Embryonic facial prominence (tissue), 1 donor: ENCODE results near the gene ARHGAP22.

Experiments used
- DNase-seq: peaks from one replicate; pipeline ENCODE4 v3.0.0-alpha.2; 2016; ENCODE audit errors: extremely low spot score

The ARHGAP22 gene

DNA sequence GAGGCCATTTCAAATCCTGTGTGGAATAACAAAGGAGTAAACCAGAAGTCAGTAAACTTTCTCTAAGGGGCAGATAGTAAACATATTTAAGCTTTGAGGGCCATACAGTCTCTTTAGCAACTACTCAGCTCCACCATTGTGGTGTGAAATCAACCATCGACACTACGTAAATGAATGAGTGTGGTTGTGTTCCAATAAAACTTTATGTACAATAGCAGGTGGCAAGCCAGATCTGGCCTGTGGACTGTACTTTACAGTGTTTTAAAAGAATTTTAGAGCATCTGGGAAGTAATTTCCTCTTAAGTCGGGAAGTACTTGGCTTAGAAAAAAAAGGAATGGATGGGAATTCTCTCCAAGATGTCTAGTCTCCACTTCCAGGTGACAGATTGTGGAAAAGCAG is 71.3 kb downstream of the ARHGAP22 start:
- DNase-seq, result no peak

DNA sequence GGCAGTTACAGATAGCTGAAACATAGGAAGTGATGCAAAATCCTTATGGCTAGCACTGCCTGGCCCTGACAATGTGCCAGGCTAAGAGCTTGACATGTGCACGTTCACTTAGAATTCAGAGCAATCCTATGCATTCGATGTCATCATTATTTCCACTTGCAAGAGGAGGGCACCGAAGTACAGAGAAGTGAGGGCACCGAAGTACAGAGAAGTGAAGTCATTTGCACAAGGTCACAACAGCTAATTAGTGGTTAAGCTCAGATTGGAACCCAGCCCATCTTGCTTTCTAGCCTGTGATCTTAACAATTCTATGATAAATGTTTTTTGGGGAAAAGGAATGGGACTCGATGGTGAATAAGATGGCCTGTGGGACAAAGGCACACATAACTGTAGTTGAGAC is 73.4 kb downstream of the ARHGAP22 start:
- no peak for DNase-seq

DNA sequence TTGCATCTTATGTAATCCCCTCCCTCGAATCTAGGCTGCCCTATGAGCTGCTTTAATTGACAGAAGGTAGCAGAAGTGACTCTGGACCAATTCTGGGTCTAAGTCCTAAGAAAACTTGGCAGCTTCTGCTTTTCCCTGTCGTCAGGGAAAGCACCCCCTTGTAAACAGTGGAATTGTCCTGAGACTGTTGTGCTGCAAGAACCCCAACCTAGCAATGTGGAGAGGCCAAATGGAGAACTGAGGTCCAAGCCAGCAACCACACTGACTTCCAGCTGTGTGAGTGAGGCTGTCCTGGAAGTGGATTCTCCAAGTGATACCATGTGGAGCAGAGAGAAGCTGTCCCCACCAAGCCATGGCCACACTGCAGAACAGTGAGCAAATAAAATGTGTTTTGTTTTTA is 75.5 kb downstream of the ARHGAP22 start:
- no peak for DNase-seq

DNA sequence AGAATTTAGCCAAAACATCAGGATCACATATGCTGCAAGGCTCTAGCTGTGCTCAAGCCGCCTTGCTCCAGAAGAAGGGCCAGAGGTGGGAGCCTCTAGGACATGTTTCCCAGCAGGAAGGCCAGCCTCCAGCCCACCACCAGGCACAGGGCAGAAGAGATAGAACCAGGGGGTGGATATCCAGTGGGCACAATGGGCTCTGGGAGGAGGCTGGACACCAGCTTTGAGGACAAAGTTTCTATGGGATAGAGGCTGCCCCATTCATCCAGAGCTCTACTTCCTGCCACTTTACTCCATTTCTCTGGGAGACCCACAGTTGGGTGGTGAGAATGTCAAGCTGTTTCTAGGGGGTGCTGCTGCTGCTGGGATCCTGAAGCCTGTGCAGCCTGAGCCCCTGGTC is 77.1 kb downstream of the ARHGAP22 start:
- no peak for DNase-seq

DNA sequence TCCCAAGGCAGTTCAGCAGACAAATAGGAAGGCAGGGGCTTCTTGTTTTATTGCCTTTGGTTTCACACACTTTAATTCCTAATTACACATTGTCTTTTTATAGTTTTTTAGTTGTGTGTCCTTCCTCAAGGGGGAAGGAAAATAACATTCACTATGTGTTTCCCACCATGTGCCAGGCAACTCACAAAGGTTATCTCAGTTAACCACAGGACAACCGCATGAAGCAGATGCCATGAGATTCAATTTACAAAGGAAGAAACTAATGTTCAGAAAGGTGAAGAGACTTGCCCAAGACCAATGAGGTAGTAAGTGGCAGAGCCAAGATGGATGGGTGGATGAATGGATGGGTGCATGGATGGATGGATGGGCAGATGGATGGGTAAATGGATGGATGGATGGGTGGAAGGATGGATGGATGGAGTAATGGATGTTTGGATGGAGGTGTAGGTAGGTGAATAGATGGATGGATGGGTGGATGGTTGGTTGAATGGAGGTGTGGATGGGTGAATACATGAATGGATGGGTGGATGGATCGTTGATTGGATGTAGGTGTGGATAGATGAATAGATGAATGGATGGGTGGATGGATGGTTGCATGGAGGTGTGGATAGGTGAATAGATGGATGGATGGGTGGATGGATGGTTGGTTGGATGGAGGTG is 77.9 kb downstream of the ARHGAP22 start:
- DNase-seq, result no peak

DNA sequence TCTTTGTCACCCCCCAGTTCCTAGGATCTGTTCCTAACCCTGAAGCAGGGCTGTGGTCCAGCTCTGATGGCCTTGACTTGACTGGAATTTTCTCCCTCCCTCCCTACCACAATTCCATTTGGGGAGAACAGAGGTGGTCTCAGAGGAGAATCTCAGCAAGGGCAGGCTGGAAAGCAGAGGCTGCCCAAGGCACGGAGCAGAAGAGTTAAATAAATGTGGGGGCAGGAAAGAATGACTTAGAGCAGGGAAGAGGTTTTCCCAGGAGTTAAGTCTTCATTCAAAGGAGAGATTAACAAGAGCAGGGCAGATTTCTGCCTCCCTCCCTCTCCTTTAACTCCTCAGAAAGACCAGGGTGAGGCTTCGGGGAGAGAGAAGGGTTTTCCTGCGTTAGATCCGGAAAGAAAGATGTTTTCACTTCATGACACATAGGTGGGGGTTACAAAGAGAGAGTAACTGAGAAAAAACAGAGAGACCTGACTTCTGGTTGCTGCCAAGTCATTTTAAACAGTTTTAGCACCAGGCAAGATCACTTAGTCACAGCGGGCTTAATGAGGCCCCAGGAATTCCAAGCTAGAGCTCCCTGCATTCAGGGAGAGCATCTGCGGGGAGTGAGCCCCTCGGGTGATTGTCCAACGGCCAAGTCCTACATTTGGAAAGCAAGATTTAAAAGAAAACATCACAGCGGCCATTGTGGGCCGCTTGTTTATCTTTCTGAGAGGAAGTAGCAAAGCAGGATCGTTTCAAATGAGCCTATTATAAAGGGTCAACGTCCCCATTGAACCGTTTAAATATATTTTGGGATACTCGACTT is 78.7 kb downstream of the ARHGAP22 start:
- no peak for DNase-seq

DNA sequence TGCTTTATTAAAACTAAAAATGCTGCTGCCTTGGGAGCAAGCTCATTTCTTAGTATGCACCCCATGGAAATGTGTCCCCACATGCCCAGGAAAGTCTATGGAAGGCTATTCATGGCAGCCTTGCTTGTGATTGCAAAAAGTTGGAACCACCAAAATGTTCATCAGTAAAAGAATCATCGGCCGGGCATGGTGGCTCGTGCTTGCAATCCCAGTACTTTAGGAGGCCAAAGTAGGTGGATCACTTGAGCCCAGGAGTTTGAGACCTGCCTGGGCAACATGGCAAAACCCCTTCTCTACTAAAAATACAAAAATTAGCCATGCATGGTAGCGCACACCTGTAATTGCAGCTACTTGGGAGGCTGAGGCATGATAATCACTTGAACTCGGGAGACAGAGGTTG is 79.8 kb downstream of the ARHGAP22 start:
- no peak for DNase-seq

DNA sequence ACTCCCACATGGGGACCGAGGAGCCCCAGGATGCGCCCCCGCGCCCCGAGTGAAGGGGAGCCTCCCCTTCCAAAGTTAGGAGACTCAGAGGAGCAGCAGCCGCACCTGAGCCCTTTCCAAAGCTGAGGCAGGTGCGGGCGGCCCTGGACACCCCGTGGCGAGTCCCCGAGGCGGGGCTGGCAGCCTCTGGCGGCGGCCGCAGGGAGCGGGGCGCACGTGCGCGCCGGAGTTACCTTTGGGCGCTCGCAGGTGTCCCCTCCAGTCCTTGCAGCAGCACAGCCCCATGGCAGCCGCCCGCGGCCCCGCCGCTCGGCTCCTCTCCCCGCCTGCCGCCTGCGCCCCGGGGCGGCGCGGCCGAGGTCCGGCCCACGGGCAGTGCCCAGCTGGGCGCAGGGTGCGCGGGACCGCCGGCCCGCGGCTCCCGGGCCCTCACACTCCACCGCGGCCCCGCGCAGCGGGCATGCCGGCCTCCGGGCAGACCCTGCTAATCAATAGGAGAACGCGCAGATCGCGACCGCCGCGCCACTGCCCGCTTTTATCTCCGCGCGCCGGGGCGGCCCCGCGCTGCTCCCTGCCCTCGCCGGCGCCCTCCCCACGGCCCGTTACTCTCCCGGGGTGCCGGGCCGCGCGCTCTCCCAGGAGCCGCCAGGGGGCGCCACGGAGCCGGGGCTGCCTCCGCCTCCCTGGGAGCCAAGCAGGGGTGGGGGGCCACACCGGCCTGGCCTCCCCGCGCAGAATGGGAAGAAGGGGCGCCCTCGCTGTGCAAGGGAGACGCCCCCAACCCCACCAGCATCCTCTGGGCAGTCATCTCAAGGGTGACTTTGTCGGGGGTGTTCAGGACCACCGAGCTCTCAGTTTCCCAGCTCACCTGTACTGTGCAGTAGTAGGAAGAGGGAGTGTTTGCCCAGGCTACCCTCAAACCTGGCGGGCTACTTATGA is 80.8 kb downstream of the ARHGAP22 start:
- DNase-seq, result no peak

DNA sequence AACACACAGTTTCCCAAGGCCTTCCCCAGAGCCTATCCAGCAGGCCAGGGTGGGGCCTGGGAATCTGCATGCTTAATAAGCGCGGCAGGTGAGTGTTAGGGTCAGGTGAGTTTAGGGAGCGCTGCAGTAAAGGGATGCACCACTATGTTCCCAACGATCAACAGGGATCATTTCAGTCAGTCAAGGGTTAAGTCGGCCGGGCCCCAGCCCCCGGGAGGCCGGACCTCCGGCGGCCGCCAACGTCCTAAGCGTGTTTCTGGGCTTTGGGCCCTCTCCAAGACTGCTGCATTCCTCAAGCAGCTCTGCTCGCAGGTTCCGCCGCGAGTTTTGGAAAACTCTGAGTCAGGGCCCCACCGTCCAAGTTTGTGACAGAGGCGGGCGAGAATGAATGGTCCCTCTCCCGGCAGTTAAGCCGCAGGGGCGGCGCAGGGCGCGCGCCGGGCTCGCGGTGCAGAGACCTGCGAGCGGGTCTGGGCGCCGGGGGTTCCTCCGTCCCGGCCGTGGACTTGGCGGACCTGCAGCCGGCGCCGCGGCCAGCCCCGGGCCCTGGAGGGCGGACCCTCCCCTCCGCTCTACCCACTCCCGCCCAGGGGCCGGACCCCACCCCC is 81.6 kb downstream of the ARHGAP22 start:
- DNase-seq, result no peak

DNA sequence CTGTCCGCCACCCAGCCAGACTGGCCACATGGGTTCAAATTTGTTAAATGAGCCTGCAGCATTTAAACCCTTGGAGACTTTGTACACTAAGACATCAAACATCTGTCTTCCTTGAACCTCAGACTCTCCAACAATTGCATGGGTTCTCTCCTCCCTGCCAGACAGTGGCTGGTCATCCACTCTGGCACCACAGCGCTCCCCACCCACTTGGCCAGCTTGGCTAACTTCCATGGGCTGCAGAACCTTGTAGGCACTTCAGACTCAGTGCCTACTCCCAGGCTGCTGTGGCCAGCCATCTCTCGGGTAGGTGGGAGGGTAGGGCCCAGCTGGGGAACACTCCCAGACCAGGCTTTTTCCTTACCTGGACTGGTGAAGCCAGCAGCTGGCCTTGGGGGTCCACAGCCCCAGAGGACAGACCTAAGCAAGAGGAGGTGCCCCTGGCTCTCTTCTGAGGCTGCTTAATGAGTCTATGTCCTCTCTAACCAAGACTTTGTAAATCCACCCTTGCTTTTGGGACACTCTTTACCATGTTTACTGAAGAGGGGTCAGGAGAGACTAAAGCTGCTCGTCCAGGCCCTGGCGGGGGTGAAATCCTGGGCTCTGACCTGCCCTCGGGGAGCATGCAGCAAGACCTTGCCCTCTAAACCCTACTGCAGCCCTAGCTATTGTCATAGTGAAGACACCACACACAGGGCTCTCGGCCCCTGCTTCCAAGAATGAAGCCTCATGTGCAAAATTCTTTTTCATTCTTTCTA is 82.7 kb downstream of the ARHGAP22 start:
- DNase-seq, result no peak

DNA sequence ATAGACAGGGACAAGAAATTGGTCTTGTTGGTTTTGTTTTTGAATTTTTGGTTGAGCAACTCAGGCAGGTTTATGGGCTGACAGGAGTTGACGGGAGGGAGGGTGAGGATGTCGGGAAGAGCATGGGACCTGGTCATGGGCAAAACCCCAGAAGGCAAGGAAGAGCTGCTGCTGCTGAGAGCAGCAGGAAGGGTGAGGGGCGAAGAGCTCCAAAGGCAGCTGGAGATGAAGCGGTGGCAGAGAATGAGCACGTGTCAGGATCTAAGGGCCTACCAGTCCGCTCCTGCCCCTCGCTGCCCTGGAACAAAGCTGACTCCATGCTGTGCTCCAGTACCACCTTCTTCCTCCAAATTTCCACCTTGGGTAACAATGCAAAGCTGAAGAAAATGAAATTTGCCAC is 84.3 kb downstream of the ARHGAP22 start:
- no peak for DNase-seq

DNA sequence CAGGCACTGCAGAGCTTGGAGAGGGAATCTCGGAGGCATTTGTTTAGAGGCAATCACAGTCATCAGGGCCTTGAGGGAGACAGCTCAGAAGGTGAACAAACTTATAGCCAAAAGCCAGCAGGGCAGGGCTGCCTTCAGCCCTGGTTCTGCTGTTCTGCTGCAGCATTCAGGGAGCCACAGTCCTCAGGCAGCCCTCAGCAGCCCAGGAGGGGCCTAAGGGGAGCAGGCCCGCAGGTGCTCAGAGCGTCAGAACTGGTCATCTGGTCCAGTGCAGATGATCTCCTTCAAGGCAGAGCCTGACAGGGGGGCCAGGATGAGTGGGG is 84.7 kb downstream of the ARHGAP22 start:
- no peak for DNase-seq

DNA sequence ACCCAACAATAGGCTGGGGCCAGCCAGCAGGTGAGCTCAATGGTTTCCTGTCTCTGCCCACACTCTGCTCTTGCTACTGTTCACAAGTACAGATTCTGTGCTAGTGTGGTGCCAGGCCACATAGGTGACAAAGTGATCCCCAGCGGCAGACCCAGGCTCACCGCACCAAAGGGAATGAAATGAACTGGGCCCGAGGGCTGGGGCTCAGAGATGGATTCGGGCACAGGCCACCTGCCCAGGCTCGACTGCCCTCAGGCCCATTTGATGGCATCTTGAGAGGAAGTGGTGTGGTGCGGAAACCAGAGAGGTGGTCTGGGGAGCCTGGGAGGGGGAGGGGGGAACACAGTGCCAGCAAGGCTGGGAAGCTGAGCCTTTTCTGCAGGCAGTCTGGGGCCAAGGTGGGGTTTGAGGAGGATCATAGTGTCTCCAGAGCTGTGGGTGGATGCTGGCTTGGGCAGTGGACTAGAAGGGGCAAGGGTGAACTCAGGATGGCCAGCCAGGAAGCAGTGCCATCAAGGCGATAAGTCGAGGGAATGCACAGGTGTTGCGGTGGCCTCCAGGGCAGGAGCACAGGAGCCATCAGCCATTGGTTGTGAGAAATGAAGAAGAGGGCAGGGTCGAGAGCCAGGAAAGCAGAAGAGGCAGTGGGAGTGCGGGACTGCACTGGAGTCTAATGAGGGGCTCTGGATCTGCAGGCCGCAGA is 85.2 kb downstream of the ARHGAP22 start:
- no peak for DNase-seq

DNA sequence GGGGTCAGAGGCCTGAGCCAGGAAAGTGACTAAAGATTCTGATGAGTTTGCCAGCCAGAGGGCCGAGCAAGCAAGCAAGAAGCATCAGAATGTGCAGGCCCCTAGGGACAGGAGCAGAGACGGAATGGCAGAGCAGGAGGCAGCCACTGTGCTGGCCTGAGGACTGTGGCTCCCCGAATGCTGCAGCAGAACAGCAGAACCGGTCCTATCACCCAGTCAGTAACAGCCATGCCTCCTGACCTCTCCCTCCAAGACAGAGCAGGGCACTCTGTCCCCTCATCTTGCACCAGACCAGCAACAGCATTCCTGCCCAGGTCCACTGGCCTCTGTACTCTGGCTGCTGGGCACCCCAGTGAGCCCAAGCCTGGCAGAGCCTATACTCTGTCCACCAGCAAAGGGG is 85.9 kb downstream of the ARHGAP22 start:
- DNase-seq, result no peak

DNA sequence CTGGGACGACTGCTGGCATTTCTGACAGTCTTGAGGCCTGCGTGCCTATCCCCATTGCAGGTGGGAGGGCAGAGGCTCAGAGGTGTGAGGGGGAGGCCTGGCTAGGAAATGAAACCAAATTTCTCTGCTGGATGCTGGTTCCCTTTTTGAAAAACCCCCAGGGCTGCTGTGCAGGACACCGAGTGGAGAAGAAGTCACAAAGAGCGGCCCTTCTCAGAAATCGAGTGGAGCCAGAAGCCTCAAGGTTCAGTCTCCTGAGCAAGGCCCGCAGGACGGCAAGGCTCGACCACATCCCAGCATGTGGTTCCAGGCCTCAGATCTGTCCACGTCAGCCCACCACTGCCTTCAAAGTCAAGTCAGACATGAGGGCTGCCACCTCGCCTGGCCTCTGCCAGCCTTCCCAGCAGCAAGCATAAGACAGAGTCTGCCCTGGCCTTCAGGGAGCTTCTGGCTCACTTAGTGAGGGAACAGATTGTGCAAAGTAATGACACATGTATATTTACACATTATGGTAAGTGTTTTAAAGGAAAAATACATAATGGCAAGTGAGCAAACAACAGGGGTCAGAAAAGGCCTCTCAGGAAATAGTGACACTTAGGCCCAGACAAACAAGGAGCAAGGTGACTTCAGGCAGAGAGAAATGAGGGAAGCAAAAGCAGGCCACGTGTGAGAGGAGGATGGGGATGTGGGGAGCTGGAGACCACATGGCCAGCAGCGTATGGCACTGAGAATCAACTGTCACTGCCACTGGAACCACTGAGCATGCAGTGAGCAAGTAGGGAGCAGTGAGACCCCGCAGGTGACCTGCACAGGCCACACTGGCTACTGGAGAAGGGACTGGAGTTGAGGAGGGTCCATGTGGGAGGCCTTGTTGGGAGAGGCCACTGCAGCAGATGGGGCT is 86.7 kb downstream of the ARHGAP22 start:
- no peak for DNase-seq

DNA sequence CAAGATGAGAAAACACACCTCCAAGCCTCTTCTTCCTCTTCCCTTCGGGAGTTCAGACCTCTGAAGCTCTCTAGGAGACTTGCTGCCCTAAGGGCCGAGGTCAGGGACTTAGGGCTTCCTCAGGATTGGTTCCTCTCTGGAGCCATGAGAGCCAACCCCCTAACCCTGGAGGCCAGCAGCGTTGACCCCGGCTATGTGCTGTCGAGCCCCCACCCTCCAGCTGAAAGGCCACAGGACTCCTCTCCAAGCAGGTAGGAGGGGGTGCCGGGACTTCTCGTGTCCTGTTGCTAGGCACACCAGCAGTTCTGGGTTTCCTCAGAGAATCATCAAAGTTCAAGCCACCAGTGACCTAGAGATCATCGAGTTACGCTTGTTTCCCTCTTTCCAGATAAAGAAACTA is 87.4 kb downstream of the ARHGAP22 start:
- no peak for DNase-seq

DNA sequence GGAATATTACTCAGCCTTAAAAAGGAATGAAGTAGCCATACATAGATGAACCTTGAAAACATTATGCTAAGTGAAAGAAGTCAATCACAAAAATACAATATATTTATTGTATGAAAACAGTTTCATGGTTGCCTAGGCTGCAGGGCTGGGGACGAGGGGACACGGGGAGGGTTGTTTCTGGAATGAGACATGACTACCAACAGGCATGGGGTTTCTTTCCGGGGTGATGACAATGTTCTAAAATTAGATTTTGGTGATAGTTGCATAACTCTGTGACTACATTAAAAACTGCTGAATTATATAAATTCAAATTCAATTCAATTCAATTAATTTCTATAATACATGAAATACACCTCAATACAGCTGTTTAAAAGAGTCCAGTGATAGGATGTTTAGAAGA is 88.0 kb downstream of the ARHGAP22 start:
- no peak for DNase-seq

DNA sequence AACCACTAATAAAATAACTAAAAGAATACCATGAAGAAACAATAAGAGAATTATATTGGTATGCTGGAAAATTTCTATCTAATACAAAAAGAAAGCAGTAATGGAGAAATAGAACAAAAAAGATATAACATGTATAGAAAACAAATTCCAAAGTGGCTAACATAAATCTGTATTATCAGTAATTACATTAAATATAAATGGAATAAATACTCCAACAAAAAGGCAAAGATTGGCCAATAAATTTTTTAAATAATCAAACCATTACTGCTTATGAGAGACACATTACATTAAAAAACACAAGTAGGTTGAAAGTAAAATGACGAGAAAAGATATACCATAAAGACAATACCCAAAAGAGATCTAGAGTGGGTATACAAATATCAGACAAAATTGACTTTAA is 90.0 kb downstream of the ARHGAP22 start:
- DNase-seq, result no peak

DNA sequence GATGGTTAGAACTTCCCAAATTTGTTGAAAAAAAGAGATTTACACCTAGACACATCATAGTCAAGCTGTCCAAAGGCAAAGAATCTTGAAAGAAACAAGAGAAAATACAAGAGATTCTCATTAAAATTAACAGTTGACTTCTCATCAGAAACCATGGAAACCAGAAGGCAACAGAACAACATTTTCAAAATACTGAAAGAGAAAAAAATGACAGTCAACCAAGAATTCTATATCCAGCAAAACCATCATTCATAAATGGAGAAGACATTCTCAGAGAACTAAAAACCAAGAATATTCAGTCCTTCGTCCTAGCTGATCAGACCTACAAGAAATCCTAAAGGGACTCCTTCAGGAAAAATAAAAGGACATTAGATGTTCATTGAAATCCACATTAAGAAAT is 90.6 kb downstream of the ARHGAP22 start:
- no peak for DNase-seq

DNA sequence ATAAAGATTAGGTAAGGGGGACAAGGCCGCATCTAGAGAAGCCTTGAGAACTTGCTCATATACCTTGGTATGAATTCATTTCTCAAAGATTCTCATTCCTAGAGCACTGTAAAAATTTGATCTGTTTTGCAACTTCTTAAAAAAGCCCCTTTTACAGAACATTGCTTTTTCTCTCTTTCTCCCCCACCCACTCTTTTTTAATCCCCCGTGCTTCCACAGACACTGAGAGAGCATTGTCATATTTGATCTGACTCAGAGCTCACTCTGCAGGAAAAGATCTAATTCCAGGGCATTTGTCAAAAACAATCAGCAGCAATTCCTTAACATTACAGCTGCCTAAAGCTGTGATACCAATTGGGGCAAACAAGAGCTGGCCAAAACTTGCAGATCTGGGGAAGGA is 92.0 kb downstream of the ARHGAP22 start:
- DNase-seq, result no peak
